ENCODE measurements around the gene KDM4C.

DNA sequence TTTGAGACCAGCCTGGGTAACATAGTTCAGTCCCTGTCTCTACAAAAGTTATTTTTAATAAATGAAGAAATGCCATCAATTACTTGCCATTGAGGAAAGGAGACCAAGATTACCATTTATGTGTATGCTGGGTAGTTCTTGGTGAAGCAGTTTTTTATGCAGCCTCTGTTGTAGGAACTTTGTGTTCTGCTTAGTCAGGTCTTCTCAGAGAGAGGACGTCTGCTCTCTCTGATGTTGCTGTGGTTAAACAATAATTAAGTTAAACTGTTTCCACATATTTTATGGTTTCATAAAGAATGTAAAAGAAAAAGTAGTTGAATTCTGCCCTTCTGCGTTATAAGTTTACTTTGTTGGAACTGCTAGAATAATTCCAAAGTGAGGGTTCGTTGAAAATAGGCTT is 210.5 kb downstream of the KDM4C start:
- no peak for TF ChIP-seq CTCF (IDR thresholded peaks at IDR 0.05)
- no peak for TF ChIP-seq POLR2AphosphoS5 (IDR thresholded peaks at IDR 0.05)
- no peak for TF ChIP-seq POLR2A (IDR thresholded peaks at IDR 0.05)
- TF ChIP-seq EP300 (IDR thresholded peaks at IDR 0.05): no peak
